Retinal pigment epithelial cell (primary cell): ENCODE data around the gene WWOX.

Source experiments
- DNase-seq: peaks from one replicate; pipeline ENCODE4 v3.0.0-alpha.2; 2010; ENCODE audit warnings: low read depth
- H3K4me3 ChIP-seq: 2 replicates; pipeline ENCODE4 v1.5.1; 2011; ENCODE audit warnings: mild to moderate bottlenecking, low read length, control low read depth, moderate library complexity
- CTCF ChIP-seq: conservative IDR thresholded peaks from 2 replicates; pipeline ENCODE4 v1.5.1; 2011; ENCODE audit warnings: low read depth, low read length, control low read depth, inconsistent platforms

Gene WWOX

DNA sequence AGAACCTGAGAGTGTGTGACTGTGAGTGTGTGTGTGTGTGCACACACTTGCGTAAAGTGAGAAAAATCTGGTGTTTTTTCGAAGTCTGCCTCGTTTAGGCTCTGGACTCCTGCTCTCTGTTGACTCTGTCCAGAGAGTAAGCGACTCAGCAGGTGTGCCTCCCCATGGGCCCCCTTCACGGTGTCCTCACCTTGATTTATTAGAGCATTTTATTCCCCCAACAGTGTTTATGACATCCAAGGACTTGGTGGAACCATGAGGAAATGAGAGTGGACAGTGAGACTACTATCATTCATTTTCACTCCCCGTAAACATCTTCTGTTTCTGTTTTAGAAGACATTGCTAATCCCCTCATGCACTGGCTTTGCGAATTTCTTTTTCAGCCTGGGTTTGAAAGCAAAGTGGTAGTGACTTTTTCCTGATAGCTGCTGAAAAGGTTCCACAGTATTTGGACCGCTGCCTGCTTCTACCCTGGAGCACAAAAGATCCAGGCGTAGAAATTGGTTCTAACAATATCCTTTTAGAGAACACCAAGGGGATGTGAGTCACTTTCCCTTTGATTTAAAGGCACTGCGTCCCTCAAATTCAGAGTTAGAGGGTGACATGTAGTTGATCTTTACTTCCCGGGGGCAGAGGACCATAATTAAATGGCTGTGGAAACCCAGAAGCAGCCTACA, 218.2 kb downstream of the WWOX start:
- no peak for DNase-seq
- no peak overlapping the region for H3K4me3 ChIP-seq
- no peak for TF ChIP-seq CTCF

GRCh38 chr16:78321620-78322360, 222.3 kb downstream of the WWOX start:
- DNase-seq = no peak
- no peak overlapping the region for H3K4me3 ChIP-seq
- TF ChIP-seq CTCF = no peak

GRCh38 chr16:78323315-78323714, 223.9 kb downstream of the WWOX start:
- no peak overlapping the region for H3K4me3 ChIP-seq
- TF ChIP-seq CTCF = no peak
- no peak for DNase-seq

- no peak overlapping the region for H3K4me3 ChIP-seq
- TF ChIP-seq CTCF = no peak
- DNase-seq = no peak
These were observed 225.3 kb downstream of the WWOX start for GRCh38 chr16:78324649-78325285.

GRCh38 chr16:78325468-78326352, 226.3 kb downstream of the WWOX start:
- H3K4me3 ChIP-seq = no peak overlapping the region
- no peak for DNase-seq
- TF ChIP-seq CTCF = no peak

DNA sequence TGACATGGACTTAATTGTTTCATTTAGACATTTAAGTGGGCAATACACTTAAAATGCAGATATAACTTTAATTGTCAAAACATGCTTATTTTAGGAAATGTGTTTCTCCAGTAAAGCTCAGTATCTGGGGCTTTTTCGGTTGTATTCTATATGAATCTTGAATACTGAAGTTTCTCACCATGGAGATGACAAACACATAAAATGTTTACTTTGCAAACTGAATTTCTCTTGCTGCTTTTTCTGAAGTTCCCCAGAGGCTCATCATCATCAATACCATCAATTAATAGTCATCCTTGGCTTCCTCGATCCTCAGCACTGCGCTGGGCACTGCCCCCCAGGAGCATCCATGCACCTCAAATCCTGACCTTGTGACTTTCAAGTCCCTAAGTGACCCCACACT, 227.3 kb downstream of the WWOX start:
- H3K4me3 ChIP-seq = no peak overlapping the region
- DNase-seq = no peak
- TF ChIP-seq CTCF = no peak
